K562 (cell line): ENCODE data around the gene PPP1R12C. TPM values are rescaled to one million over a fixed set of nuclear protein-coding genes. Genes with fewer than 3 reads are reported as not detected.

Experiments
- ATAC-seq: fragments of 200-7000 bp; cut with Tn5 transposase; 3 replicates; pipeline ENCODE4 v1.9.1; 2020; ENCODE audit warnings: moderate library complexity
- BruUV-seq: library from RNA; stranded (reverse); fragments of 400-500 nt; replicated peaks from 2 replicates; lab custom pipeline; 2021; lab: Mats Ljungman, UMichigan
- CTCF ChIA-PET: fragments of 300-600 bp; formaldehyde crosslinking; extraction: SDS; loops from one replicate; lab custom pipeline; 2021; ENCODE audit warnings: low intra/inter-chr PET ratio; lab: Yijun Ruan, JAX
- POLR2A ChIA-PET: fragments of 300-600, 350-650 bp; sonication (Branson Sonifier 250); formaldehyde crosslinking; extraction: SDS; loops from one replicate; lab custom pipeline; 2021; ENCODE audit warnings: antibody characterized with exemption, inconsistent platforms; lab: Yijun Ruan, JAX
- DNase-seq, 4 experiments: peaks; one replicate each; pipeline versions ENCODE4 v3.0.0 to v3.0.0-alpha.2; 2011 to 2018; ENCODE audit warnings: low spot score in 3 of 4, mixed read lengths in 3 of 4; ENCODE audit errors: extremely low read depth in 1 of 4
- FAIRE-seq: peaks from 2 replicates; lab custom pipeline; 2011; peaks lifted over from hg19 to GRCh38; lab: Jason Lieb, UNC
- H2AFZ ChIP-seq: 2 replicates; pipeline ENCODE4 v1.6.0; 2011; ENCODE audit warnings: low read depth, low read length, control low read depth, inconsistent platforms
- H3K27ac ChIP-seq: fragments of 200-600 bp; 3 replicates; pipeline ENCODE4 v1.8.0; 2011; ENCODE audit warnings: low read depth, mild to moderate bottlenecking, control low read depth, inconsistent platforms, low read length, moderate library complexity, mixed read lengths; ENCODE audit errors: extremely low read depth
- H3K27me3 ChIP-seq, 2 experiments: fragments of 300-600 bp in 1 of 2; 2 replicates in 1 of 2; 3 replicates in 1 of 2; pipeline versions ENCODE4 v1.6.0 to v1.8.0; 2011; ENCODE audit warnings: inconsistent platforms in 2 of 2, low read length in 2 of 2, mild to moderate bottlenecking in 1 of 2, mixed read lengths in 1 of 2, moderate library complexity in 1 of 2; ENCODE audit not compliant: control insufficient read depth in 2 of 2, insufficient read depth in 2 of 2
- H3K36me3 ChIP-seq: fragments of 300-600 bp; 3 replicates; pipeline ENCODE4 v1.8.0; 2011; ENCODE audit warnings: mild to moderate bottlenecking, low read length, inconsistent platforms; ENCODE audit not compliant: control insufficient read depth, insufficient read depth
- H3K4me1 ChIP-seq, 2 experiments: fragments of 200-600 bp in 1 of 2; replicated peaks in 1 of 2; 2 replicates in 1 of 2; 3 replicates in 1 of 2; pipeline versions ENCODE4 v1.5.1 to v1.8.0; 2011; ENCODE audit warnings: inconsistent platforms in 2 of 2, low read length in 2 of 2, mild to moderate bottlenecking in 1 of 2, mixed read lengths in 1 of 2, moderate library complexity in 1 of 2; ENCODE audit not compliant: control insufficient read depth in 2 of 2, insufficient read depth in 2 of 2
- H3K4me2 ChIP-seq: 2 replicates; pipeline ENCODE4 v1.6.1; 2011; ENCODE audit warnings: low read length, control low read depth, inconsistent platforms, mixed read lengths; ENCODE audit not compliant: insufficient read depth
- H3K4me3 ChIP-seq: fragments of 200-600 bp; sonication (generic), shearing (Covaris generic); 2 replicates; pipeline ENCODE4 v1.5.1; 2016; ENCODE audit warnings: control low read depth, inconsistent platforms
- H3K79me2 ChIP-seq: fragments of 200-600 bp; 3 replicates; pipeline ENCODE4 v1.8.0; 2011; ENCODE audit warnings: low read length, inconsistent platforms; ENCODE audit not compliant: control insufficient read depth, insufficient read depth
- H3K9ac ChIP-seq, 2 experiments: 2 replicates each; pipeline versions ENCODE4 v1.6.0 to v1.6.1; 2011; ENCODE audit warnings: low read depth in 2 of 2, low read length in 2 of 2, control low read depth in 1 of 2, inconsistent platforms in 1 of 2, mild to moderate bottlenecking in 1 of 2, mixed read lengths in 1 of 2; ENCODE audit not compliant: insufficient read depth in 1 of 2
- H3K9me1 ChIP-seq: one replicate; pipeline ENCODE4 v1.6.0; 2011; ENCODE audit warnings: inconsistent platforms, mild to moderate bottlenecking, low read length, moderate library complexity; ENCODE audit not compliant: control insufficient read depth, insufficient read depth
- H3K9me3 ChIP-seq: replicated peaks from 2 replicates; pipeline ENCODE4 v1.5.1; 2011; ENCODE audit warnings: low read depth, low read length, inconsistent platforms; ENCODE audit not compliant: control insufficient read depth, insufficient read depth
- H4K20me1 ChIP-seq: replicated peaks from 2 replicates; pipeline ENCODE4 v1.6.1; 2011; ENCODE audit warnings: low read length, inconsistent platforms, mixed read lengths; ENCODE audit not compliant: control insufficient read depth, insufficient read depth
- ESRRA ChIP-seq: fragments of 450-650 bp; IDR thresholded peaks from 2 replicates; pipeline ENCODE4 v1.6.1; 2014; ENCODE audit warnings: low read depth, mild to moderate bottlenecking, moderate library complexity, borderline replicate concordance
- POLR2G ChIP-seq: fragments of 200-400 bp; formaldehyde crosslinking; IDR thresholded peaks from 2 replicates; pipeline ENCODE4 v1.6.1; 2017; ENCODE audit warnings: low read depth, mild to moderate bottlenecking, antibody characterized with exemption, low read length, moderate library complexity
- RBFOX2 ChIP-seq: fragments of 200-400 bp; formaldehyde crosslinking; IDR thresholded peaks from 2 replicates; pipeline ENCODE4 v1.6.1; 2017; ENCODE audit warnings: low read depth, mild to moderate bottlenecking, low read length, moderate library complexity
- RBM22 ChIP-seq: fragments of 200-400 bp; formaldehyde crosslinking; IDR thresholded peaks from 2 replicates; pipeline ENCODE4 v1.6.1; 2018; ENCODE audit warnings: low read length, low read depth; ENCODE audit not compliant: poor library complexity, severe bottlenecking
- TEAD1 ChIP-seq, 2 experiments: fragments of 450-650 bp in 1 of 2; sonication (generic) in 1 of 2; formaldehyde crosslinking; IDR thresholded peaks; 2 replicates each; pipeline versions ENCODE4 v1.4.0 to v1.8.0; 2020 to 2022; ENCODE audit warnings: mild to moderate bottlenecking in 2 of 2, missing genetic modification reagents in 1 of 2
- WGBS: fragments of 100-300 bp; shearing (Covaris generic); methylation state at CpG from one replicate; pipeline ENCODE4 v1.1.6; 2016; ENCODE audit warnings: low coverage, mixed read lengths; ENCODE audit not compliant: insufficient coverage; ENCODE audit errors: missing lambda C conversion rate; 5-methylcytosine and 5-hydroxymethylcytosine counted together
- in situ Hi-C: fragments of 300-500 bp; cut with MboI; formaldehyde crosslinking; loops from 4 replicates; pipeline ENCODE4 v1.15.0; 2018; ENCODE audit warnings: inconsistent platforms, mixed read lengths
- intact Hi-C: fragments of 100-400 bp; cut with micrococcal nuclease; formaldehyde crosslinking; loops from 2 replicates; pipeline ENCODE4 v1.14.2; 2022
- polyA plus RNA-seq, 8 experiments: library from polyadenylated mRNA; depleted of rRNA in 4 of 8; stranded (reverse) in 5 of 8; unstranded in 3 of 8; fragments of >200 nt; fragmentation: Nextera tagmentation in 2 of 8; fragmentation: Illumina TruSeq in 1 of 8; extraction: Ambion mirVana in 2 of 8; extraction: Trizol in 1 of 8; gene quantifications; 2 replicates each; pipeline versions ENCODE4 v1.2.1 to v1.2.3, GENCODE V29; 2011 to 2014; ENCODE audit warnings: inconsistent platforms in 1 of 8, missing spikeins in 1 of 8
- total RNA-seq, 7 experiments: library from RNA; depleted of rRNA in 6 of 7; stranded (reverse); fragments of >200 nt in 6 of 7; fragmentation: Illumina TruSeq in 2 of 7; extraction: Trizol in 2 of 7; gene quantifications; 2 replicates each; pipeline versions ENCODE4 v1.2.1 to v1.2.3, GENCODE V29; 2011 to 2021; ENCODE audit warnings: low replicate concordance in 1 of 7

The PPP1R12C gene
- total and polyA plus RNA-seq, 9 of the 15 experiments (the other 6 are each of a cell fraction or from before 2014, with no cell fraction given): 1.8 to 136 (median 33.7) TPM

DNA sequence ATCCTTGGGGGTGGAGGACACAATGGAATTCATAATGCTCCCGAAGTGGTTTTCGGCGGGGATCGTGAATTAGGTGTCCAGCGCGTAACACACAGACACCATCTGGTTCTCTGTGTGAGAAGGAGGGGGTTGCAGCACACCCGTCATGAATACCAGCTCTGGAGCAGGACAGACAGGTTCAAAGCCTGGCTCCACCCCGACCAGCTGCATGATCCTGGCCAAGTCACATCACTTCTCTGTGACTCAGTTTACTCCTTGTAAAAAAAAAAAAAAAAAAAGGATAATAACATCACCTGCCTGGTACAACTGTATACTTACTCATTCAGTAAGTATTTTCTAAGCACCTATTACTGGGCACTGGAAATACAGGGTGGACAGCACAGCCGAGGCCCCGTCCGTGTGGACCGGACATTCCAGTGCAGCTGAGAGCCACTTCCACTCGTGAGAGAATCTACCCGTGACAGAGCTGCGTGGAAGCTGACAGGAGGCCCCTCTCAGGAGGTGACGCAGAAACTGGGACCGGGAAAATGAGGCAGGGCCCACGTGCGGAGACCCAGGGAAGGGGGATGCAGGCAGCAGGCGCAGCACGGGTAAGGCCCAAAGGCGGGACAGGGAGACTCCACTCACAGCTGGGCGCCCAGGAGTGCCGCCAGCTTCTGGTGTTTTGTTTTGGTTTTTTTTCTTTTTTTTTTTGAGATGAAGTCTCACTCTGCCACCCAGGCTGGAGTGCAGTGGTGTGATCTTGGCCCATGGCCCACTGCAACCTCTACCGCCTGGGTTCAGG, 66.5 kb downstream of the PPP1R12C start:
- no peak overlapping the region for H3K27ac ChIP-seq
- 96% methylated on average over 22 of the region's 25 CpGs for WGBS
- no peak overlapping the region for H2AFZ ChIP-seq
- H3K4me2 ChIP-seq: no peak overlapping the region
- peaks cover 16% of the 10 kb centered on the region; the same call in 2 of the 3 replicates for H3K79me2 ChIP-seq
- ChIA-PET CTCF (no interaction called here), POLR2A (interaction anchor here (1.1 kb wide), 1 partner anchor 109 kb away, joined by 3 read pairs; no protein-coding TSS in a partner anchor)
- no peak; the same call in 2 of the 3 replicates for ATAC-seq
- TF ChIP-seq RBM22 (peak; percentile 84), ESRRA (no peak), RBFOX2 (peak; percentile 58), TEAD1 (CRISPR knock-in tag; IDR thresholded peaks at IDR 0.05) (no peak), POLR2G (peak; percentile 62)
- H3K9me3 ChIP-seq: no peaks in the 10 kb centered on the region
- no peak for DNase-seq
- in situ Hi-C loops (no loop called here), intact Hi-C loops (no loop called here)
- H3K9ac ChIP-seq: no peak overlapping the region
- H3K4me3 ChIP-seq: no peak overlapping the region
- 0 out of 2 replicates have a peak, but pooled peaks cover 10% of the 10 kb centered on the region for H4K20me1 ChIP-seq
- BruUV-seq: no TSS peak
- FAIRE-seq: no peak
- peaks cover 0 to 11% of the 10 kb centered on the region in 2 experiments; a peak in 2 of 5 replicates for H3K4me1 ChIP-seq
- no peaks in the 10 kb centered on the region for H3K9me1 ChIP-seq
- H3K36me3 ChIP-seq: peaks cover 89% of the 10 kb centered on the region; the same call in 2 of the 3 replicates
- H3K27me3 ChIP-seq: no peaks in the 10 kb centered on the region
